ENCODE data around the gene AKAP3.

The AKAP3 gene

DNA sequence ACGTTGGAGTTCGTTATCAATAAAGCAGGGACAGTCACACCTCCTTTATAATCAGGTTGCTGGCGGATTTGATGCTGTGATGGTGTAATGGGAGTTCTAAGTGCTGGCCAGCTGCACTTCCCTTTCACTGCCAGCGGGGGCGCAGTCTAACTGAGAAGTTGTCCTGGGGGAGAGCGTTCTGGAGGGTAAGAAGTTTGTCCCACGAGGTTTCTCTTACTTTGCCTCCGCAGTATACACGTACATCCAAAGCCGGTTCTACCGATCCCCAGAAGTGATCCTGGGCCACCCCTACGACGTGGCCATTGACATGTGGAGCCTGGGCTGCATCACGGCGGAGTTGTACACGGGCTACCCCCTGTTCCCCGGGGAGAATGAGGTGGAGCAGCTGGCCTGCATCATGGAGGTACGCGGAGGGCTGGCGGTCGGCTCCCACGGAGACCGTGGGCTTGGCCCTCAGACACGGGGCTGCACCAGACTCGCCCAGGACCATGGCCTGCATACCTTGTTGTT lies 44.1 kb downstream of the AKAP3 start:
- peak; percentile 89 for FAIRE-seq
- DNase-seq (ENCODE audit: insufficient read length, low spot score): peak; percentile 60
- TF ChIP-seq, protein P1, sequence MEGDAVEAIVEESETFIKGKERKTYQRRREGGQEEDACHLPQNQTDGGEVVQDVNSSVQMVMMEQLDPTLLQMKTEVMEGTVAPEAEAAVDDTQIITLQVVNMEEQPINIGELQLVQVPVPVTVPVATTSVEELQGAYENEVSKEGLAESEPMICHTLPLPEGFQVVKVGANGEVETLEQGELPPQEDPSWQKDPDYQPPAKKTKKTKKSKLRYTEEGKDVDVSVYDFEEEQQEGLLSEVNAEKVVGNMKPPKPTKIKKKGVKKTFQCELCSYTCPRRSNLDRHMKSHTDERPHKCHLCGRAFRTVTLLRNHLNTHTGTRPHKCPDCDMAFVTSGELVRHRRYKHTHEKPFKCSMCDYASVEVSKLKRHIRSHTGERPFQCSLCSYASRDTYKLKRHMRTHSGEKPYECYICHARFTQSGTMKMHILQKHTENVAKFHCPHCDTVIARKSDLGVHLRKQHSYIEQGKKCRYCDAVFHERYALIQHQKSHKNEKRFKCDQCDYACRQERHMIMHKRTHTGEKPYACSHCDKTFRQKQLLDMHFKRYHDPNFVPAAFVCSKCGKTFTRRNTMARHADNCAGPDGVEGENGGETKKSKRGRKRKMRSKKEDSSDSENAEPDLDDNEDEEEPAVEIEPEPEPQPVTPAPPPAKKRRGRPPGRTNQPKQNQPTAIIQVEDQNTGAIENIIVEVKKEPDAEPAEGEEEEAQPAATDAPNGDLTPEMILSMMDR (IDR thresholded peaks at IDR 0.05; ENCODE audit: insufficient read depth, missing control alignments): peak; percentile 92

DNA sequence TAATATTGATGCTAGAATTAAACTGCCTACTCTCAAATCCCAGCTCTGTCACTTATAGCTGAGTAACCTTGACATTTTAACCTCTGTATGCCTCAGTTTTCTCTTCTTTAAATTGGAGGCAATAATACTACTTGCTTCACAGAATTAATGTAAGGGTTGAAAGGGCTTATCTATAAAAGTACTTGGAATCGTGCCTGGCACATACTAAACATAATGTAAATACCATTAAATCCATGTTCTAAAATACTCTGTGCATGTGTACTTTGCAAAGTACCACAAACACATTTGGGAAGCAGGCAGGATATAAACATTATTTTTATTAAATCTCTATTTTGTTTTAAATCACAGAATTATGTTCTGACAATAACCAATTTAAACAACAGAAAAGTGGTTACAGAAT lies 44.9 kb downstream of the AKAP3 start:
- TF ChIP-seq, protein P1 (IDR thresholded peaks at IDR 0.05; ENCODE audit: insufficient read depth, missing control alignments): no peak
- FAIRE-seq: no peak
- no peak for DNase-seq (ENCODE audit: insufficient read length, low spot score)

DNA sequence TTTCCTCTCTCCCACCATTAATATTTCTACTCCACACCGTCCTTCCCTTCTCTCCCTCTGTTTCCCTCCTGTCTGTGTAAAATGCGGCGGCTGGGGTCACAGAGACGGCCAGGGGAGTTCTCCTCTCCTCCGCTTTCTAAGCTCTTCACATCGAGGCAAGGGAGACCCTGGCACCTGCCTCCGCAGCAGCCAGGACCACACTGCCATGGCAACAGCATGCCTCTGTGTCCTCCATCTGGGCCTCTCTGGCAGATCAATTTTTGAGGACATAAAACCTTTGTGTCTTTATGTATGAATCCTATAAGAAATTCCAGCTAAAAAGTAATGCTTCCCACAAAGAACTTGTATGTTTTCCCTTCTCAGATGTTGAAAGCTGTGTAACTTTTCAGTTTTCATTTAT lies 45.4 kb downstream of the AKAP3 start:
- FAIRE-seq (no peak), DNase-seq (ENCODE audit: insufficient read length, low spot score) (no peak)
- TF ChIP-seq, protein P1 (IDR thresholded peaks at IDR 0.05; ENCODE audit: insufficient read depth, missing control alignments): no peak

DNA sequence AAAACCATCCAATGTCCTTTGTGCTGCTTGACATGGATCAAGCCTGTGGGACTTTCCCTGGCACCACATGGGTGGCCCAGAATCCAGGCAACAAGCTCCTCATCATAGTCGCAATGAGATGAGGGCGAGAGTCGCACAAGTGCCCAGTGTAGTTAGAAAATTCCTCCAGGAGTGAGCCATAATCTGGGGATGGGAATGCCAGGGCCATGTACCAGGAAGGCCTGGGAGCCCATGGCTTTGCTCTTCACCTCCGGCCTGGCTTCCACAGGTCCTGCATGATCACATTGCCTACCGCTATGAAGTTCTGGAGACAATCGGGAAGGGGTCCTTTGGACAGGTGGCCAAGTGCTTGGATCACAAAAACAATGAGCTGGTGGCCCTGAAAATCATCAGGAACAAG lies 53.0 kb downstream of the AKAP3 start:
- FAIRE-seq (no peak), DNase-seq (ENCODE audit: insufficient read length, low spot score) (no peak)
- TF ChIP-seq, protein P1 (IDR thresholded peaks at IDR 0.05; ENCODE audit: insufficient read depth, missing control alignments): no peak

DNA sequence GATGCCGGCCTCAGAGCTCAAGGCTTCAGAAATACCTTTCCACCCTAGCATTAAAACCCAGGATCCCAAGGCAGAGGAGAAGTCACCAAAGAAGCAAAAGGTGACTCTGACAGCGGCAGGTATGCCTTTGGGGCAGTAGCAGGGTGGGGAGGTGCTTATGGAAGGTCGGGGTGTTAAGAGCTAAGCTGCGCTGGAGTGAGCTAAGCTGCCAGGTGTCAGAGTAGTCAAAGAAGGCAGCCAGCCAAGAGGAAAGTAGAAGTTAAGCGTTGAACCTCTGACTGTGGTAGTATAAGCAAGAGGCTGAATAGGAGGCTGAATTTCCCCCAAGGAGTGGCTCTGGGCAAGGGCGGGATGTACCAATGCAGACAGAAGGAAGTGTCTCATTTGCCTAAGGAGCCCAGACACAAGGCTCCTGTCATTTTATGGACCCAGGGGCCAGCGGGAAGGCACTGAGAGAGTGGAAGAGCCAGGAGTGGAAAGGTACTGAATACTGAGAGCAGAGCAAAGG lies 57.6 kb downstream of the AKAP3 start:
- TF ChIP-seq, protein P1 (IDR thresholded peaks at IDR 0.05; ENCODE audit: insufficient read depth, missing control alignments): no peak
- FAIRE-seq: no peak
- no peak for DNase-seq (ENCODE audit: insufficient read length, low spot score)

DNA sequence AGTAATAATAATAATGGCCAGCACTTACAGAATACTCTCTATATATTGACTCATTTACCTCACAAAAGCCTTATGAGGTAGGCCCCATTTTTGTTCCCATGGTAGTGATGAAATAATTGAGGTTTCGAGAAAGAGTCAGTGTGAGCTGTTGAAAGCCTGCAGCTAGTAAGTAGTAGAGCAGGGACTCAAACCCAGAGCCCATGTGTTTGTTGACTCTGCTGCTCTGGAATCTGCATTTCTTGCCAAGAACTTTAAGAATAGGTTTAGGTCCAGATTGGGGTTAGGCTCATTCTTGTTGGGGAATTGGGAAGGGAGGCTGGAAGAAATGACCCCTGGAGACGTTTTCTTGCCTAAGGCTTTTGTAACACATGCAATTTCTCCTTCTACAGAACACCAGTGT lies 58.9 kb downstream of the AKAP3 start:
- no peak for DNase-seq (ENCODE audit: insufficient read length, low spot score)
- no peak for FAIRE-seq
- TF ChIP-seq, protein P1 (IDR thresholded peaks at IDR 0.05; ENCODE audit: insufficient read depth, missing control alignments): no peak

DNA sequence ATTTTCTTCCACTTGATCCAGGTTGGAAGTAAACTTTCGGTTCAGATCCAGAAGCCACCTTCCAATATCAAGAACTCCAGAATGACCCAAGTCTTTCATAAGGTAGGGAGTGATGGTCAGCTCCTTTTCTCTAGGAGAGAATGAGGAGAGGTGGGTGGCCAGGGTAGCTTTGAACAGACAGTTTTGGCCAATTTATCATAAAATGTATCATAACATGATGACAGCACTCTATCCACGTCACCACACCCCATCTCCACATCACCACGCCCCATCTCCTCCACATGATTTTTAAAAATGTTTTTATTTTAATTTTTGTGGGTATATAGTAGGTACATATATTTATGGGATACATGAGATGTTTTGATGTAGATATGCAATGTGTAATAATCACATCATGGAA lies 59.9 kb downstream of the AKAP3 start:
- TF ChIP-seq, protein P1 (IDR thresholded peaks at IDR 0.05; ENCODE audit: insufficient read depth, missing control alignments): no peak
- FAIRE-seq (no peak), DNase-seq (ENCODE audit: insufficient read length, low spot score) (no peak)

Measured in D721Med (cell line).